Activated T-helper 1 cell treated with anti-CD3 and anti-CD28 coated beads, Interleukin-12 subunit alpha, Interleukin-12 subunit beta, Interleukin-2, Interleukin-4 antibody, amounts not matched to agents 30 ng/mL and 10 ng/mL and 1 ng/mL, durations not matched to agents 14 hours and 24 hours and 36 hours (primary cell): ENCODE data around the gene FMN1. TPM values are rescaled to one million over a fixed set of nuclear protein-coding genes. Genes with fewer than 3 reads are reported as not detected.

ENCODE experiments used
- DNase-seq: peaks from one replicate; pipeline ENCODE4 v3.0.0; 2021; ENCODE audit warnings: low spot score
- H3K27ac Mint-ChIP-seq: one replicate; pipeline ENCODE4 v1.8.0; 2021; ENCODE audit warnings: mild to moderate bottlenecking, mixed read lengths
- H3K27me3 Mint-ChIP-seq: one replicate; pipeline ENCODE4 v1.8.0; 2022; ENCODE audit warnings: mild to moderate bottlenecking, moderate library complexity, mixed read lengths; ENCODE audit not compliant: insufficient read depth
- H3K36me3 Mint-ChIP-seq: one replicate; pipeline ENCODE4 v1.8.0; 2021; ENCODE audit warnings: low read depth, mixed read lengths
- H3K4me1 Mint-ChIP-seq: one replicate; pipeline ENCODE4 v1.8.0; 2021; ENCODE audit warnings: low read depth, mixed read lengths
- H3K4me3 Mint-ChIP-seq: one replicate; pipeline ENCODE4 v1.8.0; 2021; ENCODE audit warnings: mild to moderate bottlenecking, moderate library complexity, mixed read lengths
- H3K9me3 Mint-ChIP-seq: one replicate; pipeline ENCODE4 v1.8.0; 2021; ENCODE audit warnings: mixed read lengths
- intact Hi-C: fragments of 100-400 bp; cut with micrococcal nuclease; formaldehyde crosslinking; loops from one replicate; pipeline ENCODE4 v1.15.1; 2024
- total RNA-seq: library from RNA; stranded (reverse); gene quantifications from 2 replicates; pipeline ENCODE4 v1.2.3, GENCODE V29; 2022

The FMN1 gene
- total RNA-seq, 1 donor from 2014 or later = 0.03 TPM

GRCh38 chr15:33191591-33191990 lies 2.9 kb downstream of the FMN1 start:
- H3K4me3 Mint-ChIP-seq = no peak overlapping the region
- no peaks in the 10 kb centered on the region for H3K9me3 Mint-ChIP-seq
- H3K4me1 Mint-ChIP-seq = peaks cover 19% of the 10 kb centered on the region
- no peak for DNase-seq
- H3K27me3 Mint-ChIP-seq = peaks cover 40% of the 10 kb centered on the region
- intact Hi-C loops = loop anchor here (10.0 kb wide), 4 partner anchors 853 to 1827 kb away; partner anchors contain the start of genes EMC7, GOLGA8A and PGBD4
- no peaks in the 10 kb centered on the region for H3K36me3 Mint-ChIP-seq
- H3K27ac Mint-ChIP-seq = no peak overlapping the region

- Mint-ChIP-seq H3K9me3 (no peaks in the 10 kb centered on the region), H3K27ac (no peak overlapping the region), H3K36me3 (no peaks in the 10 kb centered on the region), H3K4me3 (no peak overlapping the region), H3K27me3 (peaks cover 37% of the 10 kb centered on the region), H3K4me1 (peaks cover 19% of the 10 kb centered on the region)
- intact Hi-C loops = loop anchor here (10.0 kb wide), 4 partner anchors 854 to 1826 kb away; partner anchors contain the start of genes EMC7, GOLGA8A and PGBD4
- no peak for DNase-seq
Observed at GRCh38 chr15:33190539-33190938, 4.0 kb downstream of the FMN1 start.

- no peak overlapping the region for H3K4me3 Mint-ChIP-seq
- DNase-seq = no peak
- intact Hi-C loops = no loop called here
- no peaks in the 10 kb centered on the region for H3K9me3 Mint-ChIP-seq
- H3K36me3 Mint-ChIP-seq = no peaks in the 10 kb centered on the region
- peaks cover 33% of the 10 kb centered on the region for H3K27me3 Mint-ChIP-seq
- H3K27ac Mint-ChIP-seq = no peak overlapping the region
- H3K4me1 Mint-ChIP-seq = peaks cover 11% of the 10 kb centered on the region
Observed at GRCh38 chr15:33188641-33189257, 5.8 kb downstream of the FMN1 start.

GRCh38 chr15:33188159-33188558 lies 6.4 kb downstream of the FMN1 start:
- Mint-ChIP-seq H3K4me3 (no peak overlapping the region), H3K27ac (no peak overlapping the region), H3K9me3 (no peaks in the 10 kb centered on the region), H3K36me3 (no peaks in the 10 kb centered on the region), H3K27me3 (peaks cover 29% of the 10 kb centered on the region), H3K4me1 (peaks cover 11% of the 10 kb centered on the region)
- intact Hi-C loops = no loop called here
- DNase-seq = no peak

- Mint-ChIP-seq H3K36me3 (no peaks in the 10 kb centered on the region), H3K4me3 (no peak overlapping the region), H3K9me3 (no peaks in the 10 kb centered on the region)
Observed at GRCh38 chr15:33183334-33183733, 11.2 kb downstream of the FMN1 start.

GRCh38 chr15:33182926-33183325 lies 11.6 kb downstream of the FMN1 start:
- no peak overlapping the region for H3K4me3 Mint-ChIP-seq
- no peaks in the 10 kb centered on the region for H3K4me1 Mint-ChIP-seq
- intact Hi-C loops = no loop called here
- no peaks in the 10 kb centered on the region for H3K36me3 Mint-ChIP-seq
- peaks cover 5% of the 10 kb centered on the region for H3K27me3 Mint-ChIP-seq
- no peaks in the 10 kb centered on the region for H3K9me3 Mint-ChIP-seq
- DNase-seq = no peak
- H3K27ac Mint-ChIP-seq = no peak overlapping the region

More at GRCh38 chr15:33183334-33183733, 11.2 kb downstream of the FMN1 start:
- Mint-ChIP-seq H3K27me3 (peaks cover 7% of the 10 kb centered on the region), H3K4me1 (no peaks in the 10 kb centered on the region), H3K27ac (no peak overlapping the region)
- no peak for DNase-seq
- intact Hi-C loops = no loop called here

GRCh38 chr15:33182278-33182905 lies 12.1 kb downstream of the FMN1 start:
- intact Hi-C loops = no loop called here
- no peak overlapping the region for H3K27ac Mint-ChIP-seq
- H3K27me3 Mint-ChIP-seq = peaks cover 5% of the 10 kb centered on the region
- no peaks in the 10 kb centered on the region for H3K9me3 Mint-ChIP-seq
- no peaks in the 10 kb centered on the region for H3K36me3 Mint-ChIP-seq
- no peak overlapping the region for H3K4me3 Mint-ChIP-seq
- no peaks in the 10 kb centered on the region for H3K4me1 Mint-ChIP-seq
- no peak for DNase-seq

- H3K27me3 Mint-ChIP-seq = no peaks in the 10 kb centered on the region
- intact Hi-C loops = loop anchor here (5.0 kb wide), 1 partner anchor 32 kb away; no protein-coding TSS in a partner anchor
- DNase-seq = no peak
- H3K9me3 Mint-ChIP-seq = no peaks in the 10 kb centered on the region
- H3K27ac Mint-ChIP-seq = no peak overlapping the region
- no peaks in the 10 kb centered on the region for H3K36me3 Mint-ChIP-seq
- H3K4me3 Mint-ChIP-seq = no peak overlapping the region
- H3K4me1 Mint-ChIP-seq = no peaks in the 10 kb centered on the region
Observed at GRCh38 chr15:33179874-33180273, 14.6 kb downstream of the FMN1 start.

GRCh38 chr15:33171202-33171601 lies 23.3 kb downstream of the FMN1 start:
- no peak overlapping the region for H3K4me3 Mint-ChIP-seq
- no peaks in the 10 kb centered on the region for H3K9me3 Mint-ChIP-seq
- H3K36me3 Mint-ChIP-seq = no peaks in the 10 kb centered on the region
- DNase-seq = no peak
- intact Hi-C loops = no loop called here
- H3K27ac Mint-ChIP-seq = no peak overlapping the region
- peaks cover 11% of the 10 kb centered on the region for H3K27me3 Mint-ChIP-seq
- no peaks in the 10 kb centered on the region for H3K4me1 Mint-ChIP-seq

- no peaks in the 10 kb centered on the region for H3K9me3 Mint-ChIP-seq
- no peak overlapping the region for H3K27ac Mint-ChIP-seq
- peaks cover 11% of the 10 kb centered on the region for H3K27me3 Mint-ChIP-seq
- intact Hi-C loops = no loop called here
- no peaks in the 10 kb centered on the region for H3K4me1 Mint-ChIP-seq
- DNase-seq = no peak
- H3K4me3 Mint-ChIP-seq = no peak overlapping the region
- H3K36me3 Mint-ChIP-seq = no peaks in the 10 kb centered on the region
Observed at GRCh38 chr15:33169625-33170024, 24.9 kb downstream of the FMN1 start.

GRCh38 chr15:33168444-33168843 lies 26.1 kb downstream of the FMN1 start:
- intact Hi-C loops = no loop called here
- H3K27me3 Mint-ChIP-seq = peaks cover 13% of the 10 kb centered on the region
- H3K4me1 Mint-ChIP-seq = no peaks in the 10 kb centered on the region
- H3K27ac Mint-ChIP-seq = no peak overlapping the region
- H3K9me3 Mint-ChIP-seq = no peaks in the 10 kb centered on the region
- no peak for DNase-seq
- H3K36me3 Mint-ChIP-seq = no peaks in the 10 kb centered on the region
- H3K4me3 Mint-ChIP-seq = no peak overlapping the region

- DNase-seq = no peak
- intact Hi-C loops = no loop called here
Observed at GRCh38 chr15:33163816-33164215, 30.7 kb downstream of the FMN1 start.

GRCh38 chr15:33161209-33161608 lies 33.3 kb downstream of the FMN1 start:
- no peaks in the 10 kb centered on the region for H3K9me3 Mint-ChIP-seq
- H3K27ac Mint-ChIP-seq = no peak overlapping the region
- no peaks in the 10 kb centered on the region for H3K36me3 Mint-ChIP-seq
- intact Hi-C loops = no loop called here
- peaks cover 11% of the 10 kb centered on the region for H3K4me1 Mint-ChIP-seq
- H3K27me3 Mint-ChIP-seq = peaks cover 10% of the 10 kb centered on the region
- no peak for DNase-seq
- H3K4me3 Mint-ChIP-seq = no peak overlapping the region

More at GRCh38 chr15:33163816-33164215, 30.7 kb downstream of the FMN1 start:
- Mint-ChIP-seq H3K27me3 (peaks cover 13% of the 10 kb centered on the region), H3K9me3 (no peaks in the 10 kb centered on the region), H3K4me3 (no peak overlapping the region), H3K36me3 (no peaks in the 10 kb centered on the region), H3K4me1 (peaks cover 11% of the 10 kb centered on the region), H3K27ac (no peak overlapping the region)
